Keratinocyte (primary cell): ENCODE measurements around the gene MAD1L1. TPM values are rescaled to one million over a fixed set of nuclear protein-coding genes. Genes with fewer than 3 reads are reported as not detected.

ENCODE experiments used
- DNase-seq: peaks from one replicate; pipeline ENCODE4 v3.0.0-alpha.2; 2011; ENCODE audit warnings: low read depth, missing footprints, low spot score
- FAIRE-seq: peaks from 2 replicates; lab custom pipeline; 2011; peaks lifted over from hg19 to GRCh38; lab: Jason Lieb, UNC
- H2AFZ ChIP-seq: 2 replicates; pipeline ENCODE4 v1.6.0; 2012; ENCODE audit warnings: low read length, control low read depth, inconsistent platforms; ENCODE audit not compliant: control insufficient read depth
- H3K27ac ChIP-seq: 2 replicates; pipeline ENCODE4 v1.5.1; 2011; ENCODE audit warnings: low read length; ENCODE audit not compliant: control insufficient read depth, insufficient read depth
- H3K27me3 ChIP-seq: 3 replicates; pipeline ENCODE4 v1.6.0; 2011; ENCODE audit warnings: low read length; ENCODE audit not compliant: control insufficient read depth, insufficient read depth; ENCODE audit errors: extremely low read depth
- H3K36me3 ChIP-seq, 2 experiments: 2 replicates in 1 of 2; 3 replicates in 1 of 2; pipeline ENCODE4 v1.5.1; 2011; ENCODE audit warnings: low read length in 2 of 2, mild to moderate bottlenecking in 1 of 2; ENCODE audit not compliant: control insufficient read depth in 2 of 2, insufficient read depth in 2 of 2; ENCODE audit errors: extremely low read depth in 1 of 2
- H3K4me1 ChIP-seq: 3 replicates; pipeline ENCODE4 v1.5.1; 2011; ENCODE audit warnings: low read length; ENCODE audit not compliant: control insufficient read depth, insufficient read depth; ENCODE audit errors: extremely low read depth
- H3K4me2 ChIP-seq: 3 replicates; pipeline ENCODE4 v1.6.0; 2011; ENCODE audit warnings: low read depth, low read length; ENCODE audit not compliant: control insufficient read depth, insufficient read depth; ENCODE audit errors: extremely low read depth
- H3K4me3 ChIP-seq, 3 experiments: fragments of 200-600 bp in 1 of 3; sonication (generic) in 1 of 3; 2 replicates in 2 of 3; 3 replicates in 1 of 3; pipeline ENCODE4 v1.5.1; 2011 to 2016; ENCODE audit warnings: low read length in 3 of 3, mild to moderate bottlenecking in 3 of 3, control low read depth in 2 of 3, inconsistent platforms in 1 of 3, low read depth in 1 of 3, mixed read lengths in 1 of 3, mixed run types in 1 of 3, moderate library complexity in 1 of 3; ENCODE audit not compliant: control insufficient read depth in 2 of 3, insufficient read depth in 2 of 3; ENCODE audit errors: extremely low read depth in 1 of 3
- H3K79me2 ChIP-seq: 2 replicates; pipeline ENCODE4 v1.6.0; 2012; ENCODE audit warnings: low read length; ENCODE audit not compliant: control insufficient read depth, insufficient read depth
- H3K9ac ChIP-seq: 3 replicates; pipeline ENCODE4 v1.6.0; 2011; ENCODE audit warnings: low read length; ENCODE audit not compliant: control insufficient read depth, insufficient read depth; ENCODE audit errors: extremely low read depth
- H3K9me1 ChIP-seq: 3 replicates; pipeline ENCODE4 v1.6.0; 2011; ENCODE audit warnings: low read length; ENCODE audit not compliant: control insufficient read depth, insufficient read depth; ENCODE audit errors: extremely low read depth
- H3K9me3 ChIP-seq: 2 replicates; pipeline ENCODE4 v1.5.1; 2012; ENCODE audit warnings: low read depth, low read length; ENCODE audit not compliant: control insufficient read depth
- H4K20me1 ChIP-seq: 3 replicates; pipeline ENCODE4 v1.6.0; 2011; ENCODE audit warnings: low read length; ENCODE audit not compliant: control insufficient read depth, insufficient read depth; ENCODE audit errors: extremely low read depth
- CTCF ChIP-seq, 3 experiments: IDR thresholded peaks in 1 of 3; conservative IDR thresholded peaks in 1 of 3; optimal IDR thresholded peaks in 1 of 3; 2 replicates in 2 of 3; 3 replicates in 1 of 3; pipeline versions ENCODE3 to v1.5.1; 2011; ENCODE audit warnings: low read length in 3 of 3, mild to moderate bottlenecking in 3 of 3, moderate library complexity in 2 of 3, control low read depth in 1 of 3, inconsistent platforms in 1 of 3; ENCODE audit not compliant: insufficient read depth in 2 of 3; ENCODE audit errors: extremely low read depth in 1 of 3
- EZH2 ChIP-seq: IDR thresholded peaks from one replicate; pipeline ENCODE4 v1.6.1; 2012; ENCODE audit warnings: inconsistent platforms, mild to moderate bottlenecking, low read length, moderate library complexity
- dilution Hi-C: fragments of 300-500 bp; cut with MboI; formaldehyde crosslinking; loops from one replicate; pipeline ENCODE4 v1.7.0; 2020; ENCODE audit warnings: low sequenced_read_pairs; ENCODE audit not compliant: extremely low pct_ligation_motif_present
- polyA plus RNA-seq, 5 experiments: library from polyadenylated mRNA; depleted of rRNA in 3 of 5; stranded (reverse) in 3 of 5; stranded (forward) in 1 of 5; unstranded in 1 of 5; fragments of >200 nt; gene quantifications; 1 replicate in 1 of 5; 2 replicates in 3 of 5; 3 replicates in 1 of 5; pipeline versions ENCODE4 v1.2.1 to v1.2.3, GENCODE V29; 2011 to 2012; ENCODE audit warnings: missing spikeins in 2 of 5, low read depth in 1 of 5, low replicate concordance in 1 of 5

MAD1L1 gene
- polyA plus RNA-seq, 1 donor (not counting 4 experiments of a cell fraction or from before 2014, with no cell fraction given): 18.0 TPM

GRCh38 chr7:2037808-2038522 lies 194.8 kb downstream of the MAD1L1 start:
- Histone ChIP-seq H3K27ac (no peak overlapping the region), H3K79me2 (no peaks in the 10 kb centered on the region), H3K9ac (no peak overlapping the region), H3K9me3 (no peaks in the 10 kb centered on the region), H3K4me2 (peak overlapping the region; percentile 64), H3K4me3 (peak overlapping the region in 1 of 3 experiments; percentile 18), H4K20me1 (no peaks in the 10 kb centered on the region), H3K36me3 (peaks cover 0 to 5% of the 10 kb centered on the region in 2 experiments), H3K9me1 (no peaks in the 10 kb centered on the region), H3K4me1 (peaks cover 21% of the 10 kb centered on the region), H2AFZ (peak overlapping the region; percentile 35), H3K27me3 (no peaks in the 10 kb centered on the region)
- DNase-seq (no peak), FAIRE-seq (peak; percentile 60)
- dilution Hi-C loops: no loop called here
- no peak for TF ChIP-seq EZH2
- TF ChIP-seq CTCF (optimal IDR thresholded peaks at IDR 0.05 in 1 of 3, IDR thresholded peaks at IDR 0.05 in 1 of 3, conservative IDR thresholded peaks at IDR 0.05 in 1 of 3; ENCODE audit: extremely low read depth in 1 of 3, insufficient read depth in 2 of 3, low read length in 3 of 3): no peak

DNA sequence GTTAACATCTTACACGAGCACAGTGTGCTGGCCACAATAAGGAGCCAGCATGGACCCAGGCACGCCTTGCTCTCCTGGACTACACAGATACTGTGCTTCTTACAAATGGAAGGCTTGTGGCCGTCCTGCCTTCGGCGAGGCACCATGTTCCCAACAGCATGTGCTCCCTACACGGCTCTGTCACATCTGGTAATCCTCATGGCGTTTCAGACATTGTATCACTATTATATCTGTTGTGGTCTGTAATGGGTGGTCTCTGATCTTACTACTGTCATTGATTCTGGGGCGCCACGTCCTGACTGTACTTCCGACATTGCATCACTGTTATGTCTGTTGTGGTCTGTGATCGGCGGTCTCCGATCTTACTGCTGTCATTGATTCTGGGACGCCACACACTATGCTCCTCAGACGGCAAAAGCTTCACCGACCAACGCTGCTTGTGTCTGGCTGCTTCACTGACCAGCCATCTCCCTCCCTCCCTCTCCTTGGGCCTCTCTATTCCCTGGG lies 195.4 kb downstream of the MAD1L1 start:
- no peak overlapping the region for H3K9ac ChIP-seq
- no peaks in the 10 kb centered on the region for H4K20me1 ChIP-seq
- no peaks in the 10 kb centered on the region for H3K79me2 ChIP-seq
- peaks cover 0 to under 1% of the 10 kb centered on the region in 2 experiments for H3K36me3 ChIP-seq
- H3K9me1 ChIP-seq: no peaks in the 10 kb centered on the region
- FAIRE-seq (no peak), DNase-seq (no peak)
- peaks cover 21% of the 10 kb centered on the region for H3K4me1 ChIP-seq
- dilution Hi-C loops: no loop called here
- H3K4me2 ChIP-seq: peak overlapping the region; percentile 64
- H2AFZ ChIP-seq: peak overlapping the region; percentile 35
- H3K27me3 ChIP-seq: no peaks in the 10 kb centered on the region
- no peaks in the 10 kb centered on the region for H3K9me3 ChIP-seq
- peak overlapping the region in 1 of 3 experiments; percentile 18 for H3K4me3 ChIP-seq
- TF ChIP-seq CTCF (optimal IDR thresholded peaks at IDR 0.05 in 1 of 3, IDR thresholded peaks at IDR 0.05 in 1 of 3, conservative IDR thresholded peaks at IDR 0.05 in 1 of 3; ENCODE audit: extremely low read depth in 1 of 3, insufficient read depth in 2 of 3, low read length in 3 of 3): no peak
- no peak for TF ChIP-seq EZH2
- H3K27ac ChIP-seq: no peak overlapping the region
